Activated naive CD4-positive, alpha-beta T cell treated with anti-CD3 and anti-CD28 coated beads for 36 hours (primary cell): ENCODE data around the gene KCNJ4. TPM values are rescaled to one million over a fixed set of nuclear protein-coding genes. Genes with fewer than 3 reads are reported as not detected.

Source experiments
- CTCF ChIA-PET: fragments of 350-600 bp; sonication (Branson Sonifier 250); formaldehyde crosslinking; loops from one replicate; lab custom pipeline; 2021; ENCODE audit warnings: antibody characterized with exemption; lab: Charles Lee
- DNase-seq: peaks from one replicate; pipeline ENCODE4 v3.0.0-alpha.2; 2020
- H3K27ac Mint-ChIP-seq: one replicate; pipeline ENCODE4 v1.8.0; 2021; ENCODE audit warnings: mild to moderate bottlenecking, mixed read lengths
- H3K27me3 Mint-ChIP-seq: one replicate; pipeline ENCODE4 v1.8.0; 2021; ENCODE audit warnings: low read depth, mixed read lengths
- H3K36me3 Mint-ChIP-seq: one replicate; pipeline ENCODE4 v1.8.0; 2021; ENCODE audit warnings: low read depth, mixed read lengths
- H3K4me1 Mint-ChIP-seq: one replicate; pipeline ENCODE4 v1.8.0; 2021; ENCODE audit warnings: low read depth, mixed read lengths
- H3K4me3 Mint-ChIP-seq: one replicate; pipeline ENCODE4 v1.8.0; 2021; ENCODE audit warnings: mild to moderate bottlenecking, moderate library complexity, mixed read lengths
- H3K9me3 Mint-ChIP-seq: one replicate; pipeline ENCODE4 v1.8.0; 2021; ENCODE audit warnings: mixed read lengths
- intact Hi-C: fragments of 100-400 bp; cut with micrococcal nuclease; formaldehyde crosslinking; loops from one replicate; pipeline ENCODE4 v1.15.1; 2023
- total RNA-seq, 2 experiments: library from RNA; stranded (reverse); gene quantifications; one replicate each; pipeline ENCODE4 v1.2.3, GENCODE V29; 2021

The KCNJ4 gene
- total RNA-seq, 2 experiments from 2014 or later, result not detected

- no peaks in the 10 kb centered on the region for H3K9me3 Mint-ChIP-seq
- H3K4me1 Mint-ChIP-seq, result no peaks in the 10 kb centered on the region
- H3K4me3 Mint-ChIP-seq, result no peak overlapping the region
- peaks cover 29% of the 10 kb centered on the region for H3K27me3 Mint-ChIP-seq
- no peak overlapping the region for H3K27ac Mint-ChIP-seq
- no peak for DNase-seq
- no peaks in the 10 kb centered on the region for H3K36me3 Mint-ChIP-seq
- intact Hi-C loops, result no loop called here
- CTCF ChIA-PET, result no interaction called here
Observed at GRCh38 chr22:38448945-38449745, 5.9 kb downstream of the KCNJ4 start.

GRCh38 chr22:38446018-38446601 lies 8.9 kb downstream of the KCNJ4 start:
- H3K36me3 Mint-ChIP-seq, result no peaks in the 10 kb centered on the region
- H3K4me3 Mint-ChIP-seq, result no peak overlapping the region
- H3K27me3 Mint-ChIP-seq, result peaks cover 10% of the 10 kb centered on the region
- intact Hi-C loops, result no loop called here
- no peaks in the 10 kb centered on the region for H3K9me3 Mint-ChIP-seq
- no peak overlapping the region for H3K27ac Mint-ChIP-seq
- CTCF ChIA-PET, result interaction anchor here (0.6 kb wide), 1 partner anchor 343 kb away, joined by 3 read pairs; no protein-coding TSS in a partner anchor
- no peaks in the 10 kb centered on the region for H3K4me1 Mint-ChIP-seq
- DNase-seq, result no peak

- CTCF ChIA-PET, result no interaction called here
- Mint-ChIP-seq H3K4me1 (no peaks in the 10 kb centered on the region), H3K4me3 (no peak overlapping the region), H3K27me3 (no peaks in the 10 kb centered on the region), H3K27ac (no peak overlapping the region), H3K36me3 (no peaks in the 10 kb centered on the region), H3K9me3 (no peaks in the 10 kb centered on the region)
- DNase-seq, result no peak
- intact Hi-C loops, result no loop called here
Observed at GRCh38 chr22:38444783-38445182, 10.2 kb downstream of the KCNJ4 start.

- Mint-ChIP-seq H3K9me3 (no peaks in the 10 kb centered on the region), H3K27ac (no peak overlapping the region), H3K4me1 (no peaks in the 10 kb centered on the region), H3K36me3 (no peaks in the 10 kb centered on the region), H3K4me3 (no peak overlapping the region), H3K27me3 (no peaks in the 10 kb centered on the region)
- DNase-seq, result no peak
- intact Hi-C loops, result no loop called here
- CTCF ChIA-PET, result interaction anchor here (0.5 to 0.6 kb wide), 2 partner anchors 219 to 228 kb away, joined by 3 read pairs; no protein-coding TSS in a partner anchor
Observed at GRCh38 chr22:38443628-38444521, 11.1 kb downstream of the KCNJ4 start.

- CTCF ChIA-PET, result interaction anchor here (0.5 to 1.2 kb wide), 2 partner anchors 23 to 219 kb away, joined by 3 read pairs; no protein-coding TSS in a partner anchor
Observed at GRCh38 chr22:38442967-38443627, 11.9 kb downstream of the KCNJ4 start.

GRCh38 chr22:38441620-38442287 lies 13.2 kb downstream of the KCNJ4 start:
- H3K36me3 Mint-ChIP-seq, result no peaks in the 10 kb centered on the region
- CTCF ChIA-PET, result interaction anchor here (1.2 kb wide), 1 partner anchor 22 kb away, joined by 3 read pairs; no protein-coding TSS in a partner anchor
- no peak for DNase-seq
- intact Hi-C loops, result no loop called here
- no peaks in the 10 kb centered on the region for H3K4me1 Mint-ChIP-seq
- H3K27ac Mint-ChIP-seq, result no peak overlapping the region
- no peaks in the 10 kb centered on the region for H3K9me3 Mint-ChIP-seq
- no peaks in the 10 kb centered on the region for H3K27me3 Mint-ChIP-seq
- H3K4me3 Mint-ChIP-seq, result no peak overlapping the region

More at GRCh38 chr22:38442967-38443627, 11.9 kb downstream of the KCNJ4 start:
- no peak overlapping the region for H3K4me3 Mint-ChIP-seq
- intact Hi-C loops, result no loop called here
- H3K36me3 Mint-ChIP-seq, result no peaks in the 10 kb centered on the region
- DNase-seq, result no peak
- no peaks in the 10 kb centered on the region for H3K4me1 Mint-ChIP-seq
- H3K9me3 Mint-ChIP-seq, result no peaks in the 10 kb centered on the region
- H3K27ac Mint-ChIP-seq, result no peak overlapping the region
- no peaks in the 10 kb centered on the region for H3K27me3 Mint-ChIP-seq

GRCh38 chr22:38440747-38441350 lies 14.2 kb downstream of the KCNJ4 start:
- intact Hi-C loops, result no loop called here

GRCh38 chr22:38437416-38437815 lies 17.6 kb downstream of the KCNJ4 start:
- DNase-seq, result no peak
- no peaks in the 10 kb centered on the region for H3K27me3 Mint-ChIP-seq
- no peaks in the 10 kb centered on the region for H3K4me1 Mint-ChIP-seq
- no peaks in the 10 kb centered on the region for H3K36me3 Mint-ChIP-seq
- intact Hi-C loops, result no loop called here
- CTCF ChIA-PET, result interaction anchor here (0.6 kb wide), 1 partner anchor 249 kb away, joined by 5 read pairs; no protein-coding TSS in a partner anchor
- no peaks in the 10 kb centered on the region for H3K9me3 Mint-ChIP-seq
- no peak overlapping the region for H3K4me3 Mint-ChIP-seq
- no peak overlapping the region for H3K27ac Mint-ChIP-seq

More at GRCh38 chr22:38440747-38441350, 14.2 kb downstream of the KCNJ4 start:
- H3K9me3 Mint-ChIP-seq, result no peaks in the 10 kb centered on the region
- no peaks in the 10 kb centered on the region for H3K4me1 Mint-ChIP-seq
- H3K4me3 Mint-ChIP-seq, result no peak overlapping the region
- no peaks in the 10 kb centered on the region for H3K36me3 Mint-ChIP-seq
- no peak overlapping the region for H3K27ac Mint-ChIP-seq
- no peaks in the 10 kb centered on the region for H3K27me3 Mint-ChIP-seq
- no peak for DNase-seq
- CTCF ChIA-PET, result no interaction called here

- Mint-ChIP-seq H3K27ac (no peak overlapping the region), H3K4me3 (no peak overlapping the region), H3K27me3 (no peaks in the 10 kb centered on the region), H3K4me1 (no peaks in the 10 kb centered on the region), H3K9me3 (no peaks in the 10 kb centered on the region), H3K36me3 (no peaks in the 10 kb centered on the region)
- intact Hi-C loops, result no loop called here
- no peak for DNase-seq
- CTCF ChIA-PET, result interaction anchor here (0.6 to 0.9 kb wide), 2 partner anchors 10 to 248 kb away, joined by 3 to 5 read pairs; no protein-coding TSS in a partner anchor
Observed at GRCh38 chr22:38436629-38437395, 18.2 kb downstream of the KCNJ4 start.

GRCh38 chr22:38435965-38436364 lies 19.0 kb downstream of the KCNJ4 start:
- H3K36me3 Mint-ChIP-seq, result no peaks in the 10 kb centered on the region
- no peaks in the 10 kb centered on the region for H3K4me1 Mint-ChIP-seq
- intact Hi-C loops, result no loop called here
- H3K9me3 Mint-ChIP-seq, result no peaks in the 10 kb centered on the region
- DNase-seq, result no peak
- CTCF ChIA-PET, result interaction anchor here (0.9 to 1.1 kb wide), 2 partner anchors 9 to 76 kb away, joined by 3 read pairs; no protein-coding TSS in a partner anchor
- H3K27ac Mint-ChIP-seq, result no peak overlapping the region
- no peaks in the 10 kb centered on the region for H3K27me3 Mint-ChIP-seq
- no peak overlapping the region for H3K4me3 Mint-ChIP-seq
